Measurements from ENCODE around the gene SLC25A11. TPM values are rescaled to one million over a fixed set of nuclear protein-coding genes. Genes with fewer than 3 reads are reported as not detected.

SLC25A11 gene
- total RNA-seq, 1 experiment from 2014 or later: 54.5 TPM

- no TSS peak for BruUV-seq (replicated peaks)
- no peaks in the 10 kb centered on the region for H3K27me3 Mint-ChIP-seq (ENCODE audit: insufficient read depth, unreplicated experiment)
These were observed 4.8 kb upstream of the SLC25A11 start for GRCh38 chr17:4944554-4945175.

GRCh38 chr17:4944163-4944553 is 4.3 kb upstream of the SLC25A11 start:
- no peak for DNase-seq (ENCODE audit: unreplicated experiment)
- peaks cover 68% of the 10 kb centered on the region for H3K36me3 Mint-ChIP-seq (ENCODE audit: insufficient read depth, unreplicated experiment)
- POLR2A ChIA-PET: interaction anchor here (0.7 to 21.5 kb wide), 3 partner anchors 13 to 33 kb away, joined by 3 to 639 read pairs (median 182); partner anchors contain the start of gene SPAG7
- H3K4me1 Mint-ChIP-seq (ENCODE audit: insufficient read depth, unreplicated experiment): peaks cover 59% of the 10 kb centered on the region
- no peaks in the 10 kb centered on the region for H3K27me3 Mint-ChIP-seq (ENCODE audit: insufficient read depth, unreplicated experiment)
- TF ChIP-seq CTCF (IDR thresholded peaks at IDR 0.05; ENCODE audit: unreplicated experiment): no peak
- no TSS peak for BruUV-seq (replicated peaks)
- intact Hi-C loops (cut with micrococcal nuclease): no loop called here
- H3K9me3 Mint-ChIP-seq (ENCODE audit: unreplicated experiment): no peaks in the 10 kb centered on the region
- peak overlapping the region; percentile 90 for H3K27ac Mint-ChIP-seq (ENCODE audit: low read depth, unreplicated experiment)
- CTCF ChIA-PET: interaction anchor here (0.7 kb wide), 2 partner anchors 34 to 155 kb away, joined by 3 read pairs; partner anchors contain the start of gene GLTPD2
- no peak overlapping the region for H3K4me3 Mint-ChIP-seq (ENCODE audit: unreplicated experiment)

More at GRCh38 chr17:4944554-4945175, 4.8 kb upstream of the SLC25A11 start:
- peaks cover 68% of the 10 kb centered on the region for H3K36me3 Mint-ChIP-seq (ENCODE audit: insufficient read depth, unreplicated experiment)
- intact Hi-C loops (cut with micrococcal nuclease): no loop called here
- CTCF ChIA-PET: interaction anchor here (0.7 to 1.7 kb wide), 2 partner anchors 35 kb away, joined by 3 to 5 read pairs; no protein-coding TSS in a partner anchor
- H3K9me3 Mint-ChIP-seq (ENCODE audit: unreplicated experiment): no peaks in the 10 kb centered on the region
- POLR2A ChIA-PET: interaction anchor here (0.6 to 21.5 kb wide), 3 partner anchors 23 to 145 kb away, joined by 3 to 639 read pairs (median 182); partner anchors contain the start of gene SPAG7
- peak overlapping the region; percentile 90 for H3K27ac Mint-ChIP-seq (ENCODE audit: low read depth, unreplicated experiment)
- H3K4me1 Mint-ChIP-seq (ENCODE audit: insufficient read depth, unreplicated experiment): peaks cover 59% of the 10 kb centered on the region
- peak overlapping the region; percentile 74 for H3K4me3 Mint-ChIP-seq (ENCODE audit: unreplicated experiment)
- DNase-seq (ENCODE audit: unreplicated experiment): no peak
- no peak for TF ChIP-seq CTCF (IDR thresholded peaks at IDR 0.05; ENCODE audit: unreplicated experiment)

GRCh38 chr17:4942760-4943508 is 3.1 kb upstream of the SLC25A11 start:
- H3K4me3 Mint-ChIP-seq (ENCODE audit: unreplicated experiment): peak overlapping the region; percentile 36
- DNase-seq (ENCODE audit: unreplicated experiment): no peak
- peaks cover 67% of the 10 kb centered on the region for H3K36me3 Mint-ChIP-seq (ENCODE audit: insufficient read depth, unreplicated experiment)
- H3K27me3 Mint-ChIP-seq (ENCODE audit: insufficient read depth, unreplicated experiment): no peaks in the 10 kb centered on the region
- H3K9me3 Mint-ChIP-seq (ENCODE audit: unreplicated experiment): no peaks in the 10 kb centered on the region
- peak overlapping the region; percentile 98 for H3K27ac Mint-ChIP-seq (ENCODE audit: low read depth, unreplicated experiment)
- ChIA-PET POLR2A (interaction anchor here (0.8 to 21.5 kb wide), 3 partner anchors 25 to 474 kb away, joined by 3 to 639 read pairs (median 182); partner anchors contain the start of gene SPAG7), CTCF (interaction anchor here (0.7 kb wide), 1 partner anchor 26 kb away, joined by 3 read pairs; no protein-coding TSS in a partner anchor)
- intact Hi-C loops (cut with micrococcal nuclease): no loop called here
- H3K4me1 Mint-ChIP-seq (ENCODE audit: insufficient read depth, unreplicated experiment): peaks cover 64% of the 10 kb centered on the region
- BruUV-seq (replicated peaks): no TSS peak
- no peak for TF ChIP-seq CTCF (IDR thresholded peaks at IDR 0.05; ENCODE audit: unreplicated experiment)

- H3K9me3 Mint-ChIP-seq (ENCODE audit: unreplicated experiment): no peaks in the 10 kb centered on the region
- H3K27me3 Mint-ChIP-seq (ENCODE audit: insufficient read depth, unreplicated experiment): no peaks in the 10 kb centered on the region
- peaks cover 55% of the 10 kb centered on the region for H3K4me1 Mint-ChIP-seq (ENCODE audit: insufficient read depth, unreplicated experiment)
- H3K4me3 Mint-ChIP-seq (ENCODE audit: unreplicated experiment): peak overlapping the region; percentile 91
- H3K27ac Mint-ChIP-seq (ENCODE audit: low read depth, unreplicated experiment): peak overlapping the region; percentile 98
- POLR2A ChIA-PET: interaction anchor here (2.5 to 21.5 kb wide), 5 partner anchors 8 to 46 kb away, joined by 22 to 639 read pairs (median 77); partner anchors contain the start of genes CAMTA2, ENO3, PFN1 and SPAG7
- CTCF ChIA-PET: interaction anchor here (0.6 kb wide), 1 partner anchor 39 kb away, joined by 3 read pairs; no protein-coding TSS in a partner anchor
- H3K36me3 Mint-ChIP-seq (ENCODE audit: insufficient read depth, unreplicated experiment): peaks cover 69% of the 10 kb centered on the region
- intact Hi-C loops (cut with micrococcal nuclease): loop anchor here (2.0 kb wide), 1 partner anchor 20 kb away; no protein-coding TSS in a partner anchor
- BruUV-seq (replicated peaks): no TSS peak
- DNase-seq (ENCODE audit: unreplicated experiment): no peak
- no peak for TF ChIP-seq CTCF (IDR thresholded peaks at IDR 0.05; ENCODE audit: unreplicated experiment)
These were observed 1.4 kb upstream of the SLC25A11 start for GRCh38 chr17:4941319-4941610.

Measured in MCF 10A (cell line).